SKM-1 (cell line): ENCODE measurements around the gene RPUSD1.
"Not testable (repeated sequence)": the region's sequence is repeated elsewhere in the genome, so short reads cannot be mapped to it uniquely, and the experiment has no call there.

ENCODE experiments used
- DNase-seq: peaks from one replicate; lab custom pipeline; 2025; ENCODE audit not compliant: unreplicated experiment; lab: John Stamatoyannopoulos, UW

RPUSD1 gene, protein sequence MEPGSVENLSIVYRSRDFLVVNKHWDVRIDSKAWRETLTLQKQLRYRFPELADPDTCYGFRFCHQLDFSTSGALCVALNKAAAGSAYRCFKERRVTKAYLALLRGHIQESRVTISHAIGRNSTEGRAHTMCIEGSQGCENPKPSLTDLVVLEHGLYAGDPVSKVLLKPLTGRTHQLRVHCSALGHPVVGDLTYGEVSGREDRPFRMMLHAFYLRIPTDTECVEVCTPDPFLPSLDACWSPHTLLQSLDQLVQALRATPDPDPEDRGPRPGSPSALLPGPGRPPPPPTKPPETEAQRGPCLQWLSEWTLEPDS

GRCh38 chr16:787978-788398 is at the start of gene RPUSD1:
RPUSD1 (minus strand) TSS chr16:788381; CDS start chr16:787737, 644 bp downstream.
- no peak for DNase-seq

DNA sequence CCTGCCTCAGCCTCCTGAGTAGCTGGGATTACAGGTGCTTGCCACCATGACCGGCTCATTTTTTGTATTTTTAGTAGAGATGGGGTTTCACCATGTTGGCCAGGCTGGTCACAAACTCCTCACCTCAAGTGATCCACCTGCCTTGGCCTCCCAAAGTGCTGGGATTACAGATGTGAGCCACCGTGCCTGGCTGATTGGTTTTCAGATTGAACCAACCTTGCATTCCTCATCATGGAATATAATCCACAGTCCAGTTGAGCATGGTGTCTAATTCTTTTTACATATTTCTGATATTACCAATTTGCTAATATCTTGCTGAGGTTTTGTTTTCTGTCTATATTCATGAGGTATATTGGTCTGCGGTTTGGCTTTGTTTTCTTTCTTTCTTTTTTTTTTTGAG is 48.6 kb upstream of the RPUSD1 start:
- DNase-seq = not testable (repeated sequence)

- no peak for DNase-seq
These were observed 48.0 kb upstream of the RPUSD1 start for GRCh38 chr16:836221-836620.

- no peak for DNase-seq
These were observed 47.2 kb upstream of the RPUSD1 start for GRCh38 chr16:835373-835772.

DNA sequence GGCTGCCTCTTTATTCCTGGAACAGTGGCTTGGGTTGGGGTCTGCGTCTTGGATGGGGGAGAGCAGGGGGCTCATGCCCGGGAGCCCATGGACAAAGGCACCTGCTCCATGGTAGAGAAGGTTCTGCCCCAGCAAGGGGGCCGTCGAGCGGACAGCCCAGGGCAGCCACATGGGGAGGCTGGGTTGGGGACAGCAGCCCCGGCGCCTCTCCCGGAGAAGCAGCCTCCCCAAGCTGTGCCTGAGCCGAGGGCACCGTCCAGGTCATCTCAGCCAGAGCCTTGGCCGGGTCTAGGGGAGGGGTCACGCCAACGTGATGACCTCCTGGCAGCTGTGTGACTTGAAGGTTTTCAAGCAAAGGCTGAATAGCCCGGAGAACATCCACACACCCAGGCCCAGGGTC is 45.2 kb upstream of the RPUSD1 start:
- DNase-seq = no peak

DNA sequence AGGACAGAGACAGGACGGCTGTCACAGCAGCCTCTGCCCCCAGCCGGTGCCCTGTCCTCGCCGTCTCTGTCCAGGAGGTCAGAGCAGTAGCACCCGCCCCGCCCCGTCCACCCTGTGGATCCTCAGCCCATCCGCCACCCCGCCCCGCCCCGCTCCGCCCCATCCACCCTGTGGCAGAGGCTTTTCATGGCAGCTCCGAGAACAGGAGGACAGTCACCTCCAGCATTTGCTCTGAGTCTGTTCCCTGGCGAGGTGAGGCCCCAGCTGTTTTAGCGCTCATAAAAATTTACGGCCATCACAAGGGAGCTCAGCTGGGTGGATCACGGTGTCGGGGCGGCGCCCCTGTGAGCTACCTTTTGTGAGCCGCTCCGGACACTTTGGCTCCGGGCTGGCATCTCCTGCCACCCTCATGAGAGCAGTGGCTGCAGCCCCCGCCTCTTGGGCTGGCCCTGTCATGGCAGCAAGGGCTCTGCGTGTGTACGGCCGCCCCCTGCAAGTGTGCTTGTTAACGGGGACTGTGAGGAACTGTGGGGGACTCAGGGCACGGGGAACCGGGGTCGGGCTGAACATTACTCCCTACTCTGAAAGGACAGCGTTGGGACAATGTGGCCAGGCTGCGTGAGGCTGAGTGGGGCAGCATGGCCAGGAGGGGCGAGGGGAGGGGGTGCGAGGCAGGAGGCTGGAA is 44.6 kb upstream of the RPUSD1 start:
- no peak for DNase-seq

- DNase-seq = no peak
These were observed 43.6 kb upstream of the RPUSD1 start for GRCh38 chr16:831571-832413.

DNA sequence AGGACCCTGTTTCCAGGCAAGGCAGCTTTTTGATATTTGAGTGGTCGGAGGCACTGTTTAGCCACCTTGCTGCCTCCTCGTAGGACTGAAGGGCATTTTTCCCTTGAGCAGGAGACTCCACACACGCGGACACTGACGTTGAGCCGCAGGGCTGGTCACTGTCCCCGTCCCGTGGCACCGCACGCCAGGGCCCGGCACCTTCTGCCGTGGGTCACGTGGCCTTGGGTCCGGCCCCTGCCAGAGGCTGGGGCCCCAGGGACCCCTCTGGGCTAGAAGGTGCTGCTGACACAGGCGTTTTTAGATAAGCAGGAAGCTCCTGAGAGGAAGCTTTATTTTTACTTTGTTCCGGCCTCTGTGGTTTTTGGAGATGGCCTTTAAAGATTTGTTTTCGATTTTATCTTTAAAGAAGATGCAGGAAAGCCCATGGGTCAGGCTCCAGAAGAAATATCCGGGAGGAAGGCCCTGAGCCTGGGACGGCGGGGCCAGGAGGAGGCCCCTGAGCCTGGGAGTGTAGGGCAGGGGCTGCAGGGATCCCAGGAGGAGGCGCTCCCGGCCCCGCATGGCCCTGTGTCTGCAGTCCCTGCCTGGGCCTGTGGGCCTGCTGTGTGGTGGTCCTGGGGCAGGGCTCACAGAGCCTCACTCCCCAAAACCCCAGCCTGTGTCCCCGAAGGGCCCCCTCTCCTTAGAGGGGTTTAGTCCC is 42.8 kb upstream of the RPUSD1 start:
- no peak for DNase-seq

DNA sequence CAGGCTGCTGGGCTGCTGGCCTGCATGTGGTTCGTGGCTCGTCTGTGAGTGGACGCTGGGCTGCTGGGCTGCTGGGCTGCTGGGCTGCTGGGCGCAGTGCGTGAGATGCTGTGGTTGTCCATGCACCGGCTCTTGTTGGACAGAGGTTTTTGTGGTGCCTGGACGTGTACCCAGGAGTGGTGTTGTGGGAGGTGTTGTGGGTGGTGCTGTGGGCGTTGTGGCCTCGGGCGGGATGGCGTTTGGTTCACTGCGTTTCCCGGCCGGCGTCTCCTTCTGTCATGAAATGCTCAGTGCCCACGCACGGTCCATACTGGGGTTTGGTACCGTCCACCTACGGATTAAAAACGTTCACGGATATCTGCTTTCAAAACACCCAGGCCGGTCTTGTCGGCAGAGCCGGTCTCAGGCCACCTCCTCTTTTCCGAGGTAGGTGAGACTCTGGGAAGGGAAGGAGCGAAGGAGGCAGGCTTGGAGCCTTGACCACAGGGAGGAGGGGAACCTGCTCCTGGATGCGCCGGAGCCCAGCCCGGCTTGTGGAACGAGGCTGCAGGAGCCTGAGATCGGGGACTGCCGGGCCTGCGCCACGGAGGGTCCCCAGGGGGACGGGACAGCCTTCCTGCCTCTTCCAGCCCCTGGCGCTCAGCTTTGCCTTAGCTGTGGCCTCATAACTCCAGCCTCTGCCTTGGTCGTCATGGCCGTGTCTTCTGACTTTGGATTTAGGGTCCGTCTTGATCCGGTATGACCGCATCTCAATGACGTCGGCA is 42.1 kb upstream of the RPUSD1 start:
- DNase-seq = no peak

GRCh38 chr16:828891-829290 is 40.7 kb upstream of the RPUSD1 start:
- DNase-seq = no peak

- DNase-seq = no peak
These were observed 39.3 kb upstream of the RPUSD1 start for GRCh38 chr16:827513-827912.

DNA sequence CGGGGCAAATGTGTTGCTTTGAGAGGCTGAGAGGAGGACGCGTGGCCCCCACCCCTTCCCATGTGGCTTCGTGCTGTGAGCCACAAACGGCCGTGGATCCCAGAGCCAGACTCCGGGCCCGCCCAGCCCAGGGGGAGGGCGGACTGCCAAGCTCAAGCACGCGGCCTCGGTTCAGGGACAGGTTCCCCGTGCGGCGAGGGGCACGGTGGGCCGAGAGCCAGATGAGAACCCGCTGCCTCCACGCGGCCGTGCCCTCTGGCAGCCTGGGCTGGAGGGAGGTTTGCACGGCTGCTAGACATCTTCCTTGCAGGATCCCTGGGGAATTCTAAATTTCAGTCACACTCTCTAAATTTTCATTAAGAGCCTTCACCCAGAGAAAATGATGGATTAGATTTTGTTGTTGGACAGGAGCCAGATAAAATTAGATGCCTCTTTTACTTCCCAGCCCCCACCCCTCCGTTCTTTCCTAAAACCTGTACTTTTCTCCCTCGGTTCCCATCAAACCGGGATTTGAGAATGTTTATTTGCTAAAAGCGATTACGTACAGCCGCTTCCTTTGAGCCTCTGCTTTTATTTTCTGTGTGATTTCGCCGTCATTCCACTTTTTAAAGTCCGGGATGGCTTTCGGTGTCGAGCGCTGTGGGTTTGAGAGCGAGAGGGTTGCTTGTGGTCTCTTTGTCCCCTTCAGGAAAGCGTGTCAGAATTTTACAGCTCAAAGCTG is 37.3 kb upstream of the RPUSD1 start:
- no peak for DNase-seq

GRCh38 chr16:824601-825000 is 36.4 kb upstream of the RPUSD1 start:
- DNase-seq = no peak

GRCh38 chr16:824194-824593 is 36.0 kb upstream of the RPUSD1 start:
- no peak for DNase-seq

- DNase-seq = no peak
These were observed 34.7 kb upstream of the RPUSD1 start for GRCh38 chr16:822909-823297.

GRCh38 chr16:822174-822908 is 34.2 kb upstream of the RPUSD1 start:
- no peak for DNase-seq

DNA sequence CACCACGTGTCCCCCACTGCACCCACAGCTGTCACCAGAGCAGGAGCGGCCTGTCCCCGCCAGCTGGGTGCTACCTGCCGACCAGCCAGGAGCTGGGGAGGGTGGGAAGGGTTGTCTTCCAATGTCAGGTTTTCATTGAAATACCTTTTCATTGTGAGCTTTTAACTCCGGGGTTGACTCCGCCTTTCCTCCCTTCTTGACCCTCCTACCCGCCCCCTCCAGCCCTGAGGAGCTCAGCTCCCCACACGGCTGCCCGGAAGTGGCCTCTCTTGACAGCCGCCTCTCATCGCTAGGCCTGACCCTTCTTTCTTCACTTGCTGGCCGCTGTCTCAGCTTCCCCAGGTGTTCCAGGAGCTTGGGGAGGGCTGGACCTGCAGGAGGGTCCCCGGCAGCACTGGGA is 33.6 kb upstream of the RPUSD1 start:
- no peak for DNase-seq

GRCh38 chr16:820748-821147 is 32.6 kb upstream of the RPUSD1 start:
- DNase-seq = no peak

DNA sequence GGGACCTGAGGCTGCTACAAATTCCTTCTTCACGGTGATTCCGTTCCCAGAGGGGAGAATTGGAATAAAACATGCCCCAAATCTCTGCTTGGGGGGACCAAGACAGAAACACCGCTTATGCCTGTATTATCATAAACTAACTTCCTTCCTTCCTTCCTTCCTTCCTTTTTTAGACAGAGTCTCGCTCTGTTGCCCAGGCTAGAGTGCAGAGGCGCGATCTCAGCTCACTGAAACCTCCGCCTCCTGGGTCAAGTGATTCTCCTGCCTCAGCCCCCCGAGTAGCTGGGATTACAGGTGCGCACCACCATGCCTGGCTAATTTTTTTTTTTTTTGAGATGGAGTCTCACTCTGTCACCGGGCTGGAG is 31.8 kb upstream of the RPUSD1 start:
- DNase-seq = not testable (repeated sequence)
